ENCODE results near the gene GUCY1A2. TPM values are rescaled to one million over a fixed set of nuclear protein-coding genes. Genes with fewer than 3 reads are reported as not detected.

GUCY1A2 gene
- polyA plus RNA-seq, 3 donors: not detected

- intact Hi-C loops (cut with micrococcal nuclease): no loop called here
- Histone ChIP-seq H3K4me3 (replicated peaks in 1 of 3; ENCODE audit: low read depth in 2 of 3, low read length in 3 of 3) (no peak overlapping the region), H3K36me3 (replicated peaks in 1 of 2; ENCODE audit: control insufficient read depth in 1 of 2, insufficient read depth in 2 of 2, low read length in 2 of 2) (no peaks in the 10 kb centered on the region), H3K79me2 (ENCODE audit: insufficient read depth, low read length) (no peaks in the 10 kb centered on the region), H3K27me3 (ENCODE audit: control insufficient read depth in 2 of 2, insufficient read depth in 2 of 2, low read length in 2 of 2) (no peaks in the 10 kb centered on the region), H3K27ac (ENCODE audit: low read depth in 1 of 2, low read length in 2 of 2) (no peak overlapping the region), H2AFZ (ENCODE audit: insufficient read depth, low read depth, low read length, poor library complexity, severe bottlenecking) (no peak overlapping the region), H3K9ac (ENCODE audit: insufficient read depth, low read length, poor library complexity, severe bottlenecking) (no peak overlapping the region), H3K4me1 (ENCODE audit: control insufficient read depth in 1 of 2, insufficient read depth in 2 of 2, low read length in 2 of 2) (no peaks in the 10 kb centered on the region), H4K20me1 (ENCODE audit: insufficient read depth, low read length) (no peaks in the 10 kb centered on the region), H3K4me2 (replicated peaks; ENCODE audit: extremely low read depth, low read length, poor library complexity, severe bottlenecking) (no peak overlapping the region), H3K9me3 (replicated peaks in 1 of 2; ENCODE audit: control insufficient read depth in 1 of 2, insufficient read depth in 1 of 2, low read length in 2 of 2) (no peaks in the 10 kb centered on the region)
- no peak overlapping the region for H3K4me3 Mint-ChIP-seq
- peaks cover 0 to 3% (median 1%) of the 10 kb centered on the region in 7 donors for H3K9me3 Mint-ChIP-seq
- no peak for DNase-seq
- no peaks in the 10 kb centered on the region for H3K36me3 Mint-ChIP-seq
- H3K27ac Mint-ChIP-seq: no peak overlapping the region
- no peaks in the 10 kb centered on the region for H3K4me1 Mint-ChIP-seq
- WGBS (ENCODE audit: insufficient coverage): 91% methylated on average over 4 of the region's 10 CpGs
- H3K27me3 Mint-ChIP-seq (ENCODE audit: low read depth in 3 of 3): no peaks in the 10 kb centered on the region
- no peak for TF ChIP-seq CTCF (IDR thresholded peaks at IDR 0.05)
These were observed 27.9 kb downstream of the GUCY1A2 start for GRCh38 chr11:106990331-106990730.

- H3K9me3 ChIP-seq (replicated peaks in 1 of 2; ENCODE audit: control insufficient read depth in 1 of 2, insufficient read depth in 1 of 2, low read length in 2 of 2): no peaks in the 10 kb centered on the region
- H3K79me2 ChIP-seq (ENCODE audit: insufficient read depth, low read length): no peaks in the 10 kb centered on the region
- H3K4me1 ChIP-seq (ENCODE audit: control insufficient read depth in 1 of 2, insufficient read depth in 2 of 2, low read length in 2 of 2): no peaks in the 10 kb centered on the region
- Mint-ChIP-seq H3K27me3 (ENCODE audit: low read depth in 3 of 3) (no peaks in the 10 kb centered on the region), H3K9me3 (peaks cover 0 to 3% (median 1%) of the 10 kb centered on the region in 7 donors), H3K27ac (no peak overlapping the region), H3K36me3 (no peaks in the 10 kb centered on the region), H3K4me1 (no peaks in the 10 kb centered on the region), H3K4me3 (no peak overlapping the region)
- H3K4me2 ChIP-seq (replicated peaks; ENCODE audit: extremely low read depth, low read length, poor library complexity, severe bottlenecking): no peak overlapping the region
- no peak overlapping the region for H3K4me3 ChIP-seq (replicated peaks in 1 of 3; ENCODE audit: low read depth in 2 of 3, low read length in 3 of 3)
- no peak for TF ChIP-seq CTCF (IDR thresholded peaks at IDR 0.05)
- H3K27me3 ChIP-seq (ENCODE audit: control insufficient read depth in 2 of 2, insufficient read depth in 2 of 2, low read length in 2 of 2): no peaks in the 10 kb centered on the region
- intact Hi-C loops (cut with micrococcal nuclease): no loop called here
- no peak overlapping the region for H2AFZ ChIP-seq (ENCODE audit: insufficient read depth, low read depth, low read length, poor library complexity, severe bottlenecking)
- no peak overlapping the region for H3K27ac ChIP-seq (ENCODE audit: low read depth in 1 of 2, low read length in 2 of 2)
- H3K36me3 ChIP-seq (replicated peaks in 1 of 2; ENCODE audit: control insufficient read depth in 1 of 2, insufficient read depth in 2 of 2, low read length in 2 of 2): no peaks in the 10 kb centered on the region
- no peak for DNase-seq
- H4K20me1 ChIP-seq (ENCODE audit: insufficient read depth, low read length): no peaks in the 10 kb centered on the region
- WGBS (ENCODE audit: insufficient coverage): no CpG with 5 or more reads among the region's 1 CpG
- H3K9ac ChIP-seq (ENCODE audit: insufficient read depth, low read length, poor library complexity, severe bottlenecking): no peak overlapping the region
These were observed 29.2 kb downstream of the GUCY1A2 start for GRCh38 chr11:106989078-106989455.

Measured in CD14-positive monocyte (primary cell).